Measurements from ENCODE around the gene EIF2B2.

- TF ChIP-seq POLR2A (IDR thresholded peaks at IDR 0.05) (no peak), CTCF (IDR thresholded peaks at IDR 0.05) (no peak)
Observed at GRCh38 chr14:74985806-74986205, 16.9 kb upstream of the EIF2B2 start.
